Esophagus squamous epithelium (tissue), 4 donors: Measurements from ENCODE around the gene CFAP119.

Source experiments
- POLR2A ChIP-seq, 4 donors: fragments of 450-650 bp; IDR thresholded peaks; one replicate each; pipeline ENCODE4 v1.6.1; 2017; ENCODE audit warnings: antibody characterized with exemption in 4 of 4, mild to moderate bottlenecking in 4 of 4, moderate library complexity in 3 of 4
- TF ChIP-seq, protein P1 (sequence below), 6 experiments: fragments of 450-650 bp in 4 of 6; fragments of 200-600 bp in 2 of 6; sonication (generic) in 2 of 6; IDR thresholded peaks; one replicate each; pipeline ENCODE4 v1.5.1; 2016 to 2019; ENCODE audit warnings: antibody characterized with exemption in 6 of 6, mild to moderate bottlenecking in 4 of 6, moderate library complexity in 4 of 6

DNA sequence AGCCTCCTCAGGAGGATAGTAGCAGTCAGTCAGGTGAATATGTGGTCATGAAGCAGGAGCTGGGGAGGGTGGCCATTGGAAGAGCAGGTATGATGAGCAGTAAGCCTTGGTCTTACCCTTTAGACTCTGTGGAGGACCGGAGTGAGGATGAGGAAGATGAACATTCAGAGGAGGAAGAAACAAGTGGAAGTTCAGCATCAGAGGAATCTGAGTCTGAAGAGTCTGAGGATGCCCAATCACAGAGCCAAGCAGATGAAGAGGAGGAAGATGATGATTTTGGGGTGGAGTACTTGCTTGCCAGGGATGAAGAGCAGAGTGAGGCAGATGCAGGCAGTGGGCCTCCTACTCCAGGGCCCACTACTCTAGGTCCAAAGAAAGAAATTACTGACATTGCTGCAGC is 50.1 kb downstream of the CFAP119 start:
- TF ChIP-seq POLR2A (IDR thresholded peaks at IDR 0.05), result no peak
- TF ChIP-seq, protein P1, sequence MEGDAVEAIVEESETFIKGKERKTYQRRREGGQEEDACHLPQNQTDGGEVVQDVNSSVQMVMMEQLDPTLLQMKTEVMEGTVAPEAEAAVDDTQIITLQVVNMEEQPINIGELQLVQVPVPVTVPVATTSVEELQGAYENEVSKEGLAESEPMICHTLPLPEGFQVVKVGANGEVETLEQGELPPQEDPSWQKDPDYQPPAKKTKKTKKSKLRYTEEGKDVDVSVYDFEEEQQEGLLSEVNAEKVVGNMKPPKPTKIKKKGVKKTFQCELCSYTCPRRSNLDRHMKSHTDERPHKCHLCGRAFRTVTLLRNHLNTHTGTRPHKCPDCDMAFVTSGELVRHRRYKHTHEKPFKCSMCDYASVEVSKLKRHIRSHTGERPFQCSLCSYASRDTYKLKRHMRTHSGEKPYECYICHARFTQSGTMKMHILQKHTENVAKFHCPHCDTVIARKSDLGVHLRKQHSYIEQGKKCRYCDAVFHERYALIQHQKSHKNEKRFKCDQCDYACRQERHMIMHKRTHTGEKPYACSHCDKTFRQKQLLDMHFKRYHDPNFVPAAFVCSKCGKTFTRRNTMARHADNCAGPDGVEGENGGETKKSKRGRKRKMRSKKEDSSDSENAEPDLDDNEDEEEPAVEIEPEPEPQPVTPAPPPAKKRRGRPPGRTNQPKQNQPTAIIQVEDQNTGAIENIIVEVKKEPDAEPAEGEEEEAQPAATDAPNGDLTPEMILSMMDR (IDR thresholded peaks at IDR 0.05), result no peak
